GM12873 (cell line): ENCODE data around the gene KANSL1L.

ENCODE experiments used
- CTCF ChIP-seq: IDR thresholded peaks from 2 replicates; pipeline ENCODE4 v1.5.1; 2012; ENCODE audit warnings: low read depth, mild to moderate bottlenecking, moderate library complexity, low read length, control low read depth; ENCODE audit not compliant: insufficient read depth; ENCODE audit errors: missing control alignments

KANSL1L gene

GRCh38 chr2:210199186-210199765, 28.1 kb upstream of the KANSL1L start:
- peak; percentile 43 for TF ChIP-seq CTCF

GRCh38 chr2:210198326-210198725, 27.1 kb upstream of the KANSL1L start:
- no peak for TF ChIP-seq CTCF

- TF ChIP-seq CTCF, result no peak
Measured at GRCh38 chr2:210197720-210198119, 26.5 kb upstream of the KANSL1L start.

- peak; percentile 56 for TF ChIP-seq CTCF
Measured at GRCh38 chr2:210195101-210195852, 24.1 kb upstream of the KANSL1L start.

GRCh38 chr2:210190345-210190744, 19.1 kb upstream of the KANSL1L start:
- no peak for TF ChIP-seq CTCF

- TF ChIP-seq CTCF, result no peak
Measured at GRCh38 chr2:210189452-210190138, 18.4 kb upstream of the KANSL1L start.

GRCh38 chr2:210188755-210189154, 17.5 kb upstream of the KANSL1L start:
- no peak for TF ChIP-seq CTCF
